Measurements from ENCODE around the gene C12orf43. TPM values are rescaled to one million over a fixed set of nuclear protein-coding genes. Genes with fewer than 3 reads are reported as not detected.
"Not testable (repeated sequence)": the region's sequence is repeated elsewhere in the genome, so short reads cannot be mapped to it uniquely, and the experiment has no call there.

C12orf43 gene, protein sequence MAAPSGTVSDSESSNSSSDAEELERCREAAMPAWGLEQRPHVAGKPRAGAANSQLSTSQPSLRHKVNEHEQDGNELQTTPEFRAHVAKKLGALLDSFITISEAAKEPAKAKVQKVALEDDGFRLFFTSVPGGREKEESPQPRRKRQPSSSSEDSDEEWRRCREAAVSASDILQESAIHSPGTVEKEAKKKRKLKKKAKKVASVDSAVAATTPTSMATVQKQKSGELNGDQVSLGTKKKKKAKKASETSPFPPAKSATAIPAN
- total RNA-seq, result 13.0 and 14.2 TPM in 2 replicates

GRCh38 chr12:121015825-121016766, at the start of gene C12orf43:
C12orf43 (minus strand) TSS chr12:121016487; CDS start chr12:121016474, 13 bp downstream.
- TF ChIP-seq, protein P1, sequence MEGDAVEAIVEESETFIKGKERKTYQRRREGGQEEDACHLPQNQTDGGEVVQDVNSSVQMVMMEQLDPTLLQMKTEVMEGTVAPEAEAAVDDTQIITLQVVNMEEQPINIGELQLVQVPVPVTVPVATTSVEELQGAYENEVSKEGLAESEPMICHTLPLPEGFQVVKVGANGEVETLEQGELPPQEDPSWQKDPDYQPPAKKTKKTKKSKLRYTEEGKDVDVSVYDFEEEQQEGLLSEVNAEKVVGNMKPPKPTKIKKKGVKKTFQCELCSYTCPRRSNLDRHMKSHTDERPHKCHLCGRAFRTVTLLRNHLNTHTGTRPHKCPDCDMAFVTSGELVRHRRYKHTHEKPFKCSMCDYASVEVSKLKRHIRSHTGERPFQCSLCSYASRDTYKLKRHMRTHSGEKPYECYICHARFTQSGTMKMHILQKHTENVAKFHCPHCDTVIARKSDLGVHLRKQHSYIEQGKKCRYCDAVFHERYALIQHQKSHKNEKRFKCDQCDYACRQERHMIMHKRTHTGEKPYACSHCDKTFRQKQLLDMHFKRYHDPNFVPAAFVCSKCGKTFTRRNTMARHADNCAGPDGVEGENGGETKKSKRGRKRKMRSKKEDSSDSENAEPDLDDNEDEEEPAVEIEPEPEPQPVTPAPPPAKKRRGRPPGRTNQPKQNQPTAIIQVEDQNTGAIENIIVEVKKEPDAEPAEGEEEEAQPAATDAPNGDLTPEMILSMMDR (IDR thresholded peaks at IDR 0.05; ENCODE audit: insufficient read depth, low read depth, low read length), result no peak
- DNase-seq (ENCODE audit: low read depth), result peak; percentile 90
- peak within 1 kb of the TSS; percentile 67 for H3K4me3 ChIP-seq (ENCODE audit: low read depth, low read length)

DNA sequence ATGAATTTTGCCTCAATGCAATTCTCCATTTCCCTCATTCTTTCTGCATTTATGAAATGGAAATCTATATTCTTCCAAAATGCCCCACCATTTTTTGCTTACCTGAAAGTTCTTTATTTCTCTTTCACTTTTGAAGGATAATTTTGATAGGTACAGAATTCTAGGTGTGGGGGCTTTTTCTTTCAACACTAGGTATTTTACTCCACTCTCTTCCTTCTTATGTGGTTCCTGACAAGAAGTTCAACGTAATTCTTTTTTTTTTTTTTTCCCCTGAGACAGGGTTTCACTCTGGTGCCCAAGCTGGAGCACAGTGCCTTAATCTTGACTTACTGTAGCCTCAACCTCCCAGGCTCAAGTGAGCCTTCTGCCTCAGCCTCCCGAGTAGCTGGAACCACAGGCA, 49.1 kb upstream of the C12orf43 start:
- H3K4me3 ChIP-seq (ENCODE audit: low read depth, low read length), result no peak overlapping the region
- no peak for DNase-seq (ENCODE audit: low read depth)
- TF ChIP-seq, protein P1 (IDR thresholded peaks at IDR 0.05; ENCODE audit: insufficient read depth, low read depth, low read length), result no peak

GRCh38 chr12:121064586-121064985, 48.3 kb upstream of the C12orf43 start:
- H3K4me3 ChIP-seq (ENCODE audit: low read depth, low read length), result not testable (repeated sequence)

DNA sequence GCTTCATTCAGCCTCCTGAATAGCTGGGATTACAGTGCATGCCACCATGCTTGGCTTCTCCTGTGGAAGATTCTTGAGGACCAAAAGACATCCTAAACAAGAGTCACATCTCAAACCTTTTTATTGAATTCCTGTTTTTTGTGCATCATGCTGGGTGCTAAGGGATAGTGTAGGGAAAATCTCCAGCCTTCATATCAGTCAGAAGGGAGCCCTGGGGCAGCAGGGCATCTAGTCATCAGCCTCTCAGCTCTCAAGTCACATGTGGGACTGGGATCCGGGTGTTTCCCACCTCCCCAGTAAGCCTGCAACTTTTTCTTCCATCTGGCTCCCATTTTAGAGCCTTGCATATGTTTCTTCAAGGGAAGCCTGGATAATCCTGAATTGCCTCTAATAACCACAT, 47.8 kb upstream of the C12orf43 start:
- no peak overlapping the region for H3K4me3 ChIP-seq (ENCODE audit: low read depth, low read length)
- TF ChIP-seq, protein P1 (IDR thresholded peaks at IDR 0.05; ENCODE audit: insufficient read depth, low read depth, low read length), result no peak
- DNase-seq (ENCODE audit: low read depth), result no peak

More at GRCh38 chr12:121064586-121064985, 48.3 kb upstream of the C12orf43 start:
- DNase-seq (ENCODE audit: low read depth), result not testable (repeated sequence)

DNA sequence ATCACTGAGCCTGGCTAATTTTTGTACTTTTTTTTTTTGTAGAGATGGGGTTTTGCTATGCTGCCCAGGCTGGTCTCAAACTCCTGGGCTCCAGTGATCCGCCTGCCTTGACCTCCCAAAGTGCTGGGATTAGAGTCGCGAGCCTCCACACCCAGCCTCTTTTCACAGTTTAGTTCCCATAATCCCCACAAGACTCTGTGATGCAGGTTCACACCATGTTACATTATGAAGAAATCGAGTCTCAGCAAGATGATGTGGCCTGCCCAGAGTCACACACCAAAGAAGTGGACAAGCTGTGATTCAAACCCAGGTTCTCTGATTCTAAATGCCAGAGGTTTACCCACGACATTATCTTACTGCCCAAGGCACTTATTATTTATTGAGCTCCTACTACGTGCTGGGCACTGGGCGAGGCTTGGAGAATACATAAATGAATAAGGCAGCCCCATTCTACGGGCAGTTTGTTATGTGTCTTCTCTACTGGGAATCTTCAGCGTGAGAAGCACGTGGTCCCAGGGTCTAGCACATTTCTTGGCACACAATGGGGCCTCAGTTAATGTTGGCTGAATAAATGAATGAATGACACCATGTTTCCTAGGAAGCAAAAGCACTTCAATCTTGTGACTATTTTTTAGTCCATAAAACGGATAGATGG, 46.2 kb upstream of the C12orf43 start:
- DNase-seq (ENCODE audit: low read depth), result no peak
- TF ChIP-seq, protein P1 (IDR thresholded peaks at IDR 0.05; ENCODE audit: insufficient read depth, low read depth, low read length), result no peak
- H3K4me3 ChIP-seq (ENCODE audit: low read depth, low read length), result no peak overlapping the region

GRCh38 chr12:121061831-121062230, 45.5 kb upstream of the C12orf43 start:
- DNase-seq (ENCODE audit: low read depth), result no peak
- no peak overlapping the region for H3K4me3 ChIP-seq (ENCODE audit: low read depth, low read length)
- TF ChIP-seq, protein P1 (IDR thresholded peaks at IDR 0.05; ENCODE audit: insufficient read depth, low read depth, low read length), result peak; percentile 38

All from fibroblast of villous mesenchyme (primary cell).